Measurements from ENCODE around the gene LHFPL5. TPM values are rescaled to one million over a fixed set of nuclear protein-coding genes. Genes with fewer than 3 reads are reported as not detected.

LHFPL5 gene
- total and polyA plus RNA-seq, 5 donors from 2014 or later = not detected

GRCh38 chr6:35810971-35811698, 6.0 kb downstream of the LHFPL5 start:
- Mint-ChIP-seq H3K27ac (peak overlapping the region in 1 of 3 donors; percentile 76), H3K4me1 (no peaks in the 10 kb centered on the region), H3K36me3 (no peaks in the 10 kb centered on the region), H3K27me3 (peaks cover 18% of the 10 kb centered on the region), H3K9me3 (peaks cover 0 to 2% (median 0%) of the 10 kb centered on the region in 7 donors), H3K4me3 (no peak overlapping the region)
- H3K9me3 ChIP-seq (ENCODE audit: control insufficient read depth in 2 of 2, low read length in 2 of 2) = no peaks in the 10 kb centered on the region
- H3K27ac ChIP-seq (ENCODE audit: insufficient read depth, low read length, poor library complexity, severe bottlenecking) = no peak overlapping the region
- no peaks in the 10 kb centered on the region for H3K4me1 ChIP-seq (ENCODE audit: control insufficient read depth, insufficient read depth, low read length, poor library complexity, severe bottlenecking)
- ATAC-seq (ENCODE audit: low read depth in 2 of 2) = no peak
- no peak overlapping the region for H3K4me3 ChIP-seq (ENCODE audit: low read depth, low read length)
- no peak for DNase-seq
- no peaks in the 10 kb centered on the region for H3K36me3 ChIP-seq (ENCODE audit: control insufficient read depth, insufficient read depth, low read length)
- peaks cover 8% of the 10 kb centered on the region for H3K27me3 ChIP-seq (ENCODE audit: control insufficient read depth, insufficient read depth, low read length)

DNA sequence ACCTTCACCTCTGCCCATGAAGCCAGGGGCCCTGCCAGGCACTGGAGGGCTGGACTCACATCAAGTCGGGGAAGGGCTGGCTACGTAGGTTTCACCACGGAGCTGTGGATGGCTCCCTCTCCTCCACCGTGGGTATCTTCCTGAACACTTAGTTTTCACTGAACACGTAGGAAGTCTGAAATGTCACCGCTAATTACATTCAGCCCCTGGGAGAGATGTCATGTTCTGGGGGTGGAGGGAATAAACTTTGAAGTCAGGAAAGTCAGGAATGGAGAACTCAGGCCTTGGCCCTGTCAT, 6.5 kb downstream of the LHFPL5 start:
- Histone ChIP-seq H3K9me3 (ENCODE audit: control insufficient read depth in 2 of 2, low read length in 2 of 2) (no peaks in the 10 kb centered on the region), H3K4me3 (ENCODE audit: low read depth, low read length) (no peak overlapping the region), H3K4me1 (ENCODE audit: control insufficient read depth, insufficient read depth, low read length, poor library complexity, severe bottlenecking) (no peaks in the 10 kb centered on the region), H3K27me3 (ENCODE audit: control insufficient read depth, insufficient read depth, low read length) (peaks cover 3% of the 10 kb centered on the region), H3K27ac (ENCODE audit: insufficient read depth, low read length, poor library complexity, severe bottlenecking) (no peak overlapping the region), H3K36me3 (ENCODE audit: control insufficient read depth, insufficient read depth, low read length) (no peaks in the 10 kb centered on the region)
- no peak overlapping the region for H3K4me3 Mint-ChIP-seq
- DNase-seq (no peak), ATAC-seq (ENCODE audit: low read depth in 2 of 2) (no peak)
- H3K4me1 Mint-ChIP-seq = no peaks in the 10 kb centered on the region
- peaks cover 15% of the 10 kb centered on the region for H3K27me3 Mint-ChIP-seq
- no peak overlapping the region for H3K27ac Mint-ChIP-seq
- peaks cover 0 to 2% (median 0%) of the 10 kb centered on the region in 7 donors for H3K9me3 Mint-ChIP-seq
- H3K36me3 Mint-ChIP-seq = no peaks in the 10 kb centered on the region

- ATAC-seq (ENCODE audit: low read depth in 2 of 2) (no peak), DNase-seq (no peak)
- Mint-ChIP-seq H3K4me3 (no peak overlapping the region), H3K9me3 (peaks cover 0 to 9% (median 0%) of the 10 kb centered on the region in 7 donors), H3K36me3 (no peaks in the 10 kb centered on the region), H3K4me1 (no peaks in the 10 kb centered on the region), H3K27me3 (no peaks in the 10 kb centered on the region), H3K27ac (no peak overlapping the region)
- Histone ChIP-seq H3K36me3 (ENCODE audit: control insufficient read depth, insufficient read depth, low read length) (no peaks in the 10 kb centered on the region), H3K27ac (ENCODE audit: insufficient read depth, low read length, poor library complexity, severe bottlenecking) (no peak overlapping the region), H3K27me3 (ENCODE audit: control insufficient read depth, insufficient read depth, low read length) (no peaks in the 10 kb centered on the region), H3K9me3 (ENCODE audit: control insufficient read depth in 2 of 2, low read length in 2 of 2) (peaks cover 3 to 8% of the 10 kb centered on the region in 2 experiments), H3K4me1 (ENCODE audit: control insufficient read depth, insufficient read depth, low read length, poor library complexity, severe bottlenecking) (no peaks in the 10 kb centered on the region), H3K4me3 (ENCODE audit: low read depth, low read length) (no peak overlapping the region)
These were observed 12.4 kb downstream of the LHFPL5 start for GRCh38 chr6:35817515-35817914.

GRCh38 chr6:35823601-35824000, 18.4 kb downstream of the LHFPL5 start:
- no peaks in the 10 kb centered on the region for H3K36me3 Mint-ChIP-seq
- ATAC-seq (ENCODE audit: low read depth in 2 of 2) = no peak
- Histone ChIP-seq H3K27me3 (ENCODE audit: control insufficient read depth, insufficient read depth, low read length) (no peaks in the 10 kb centered on the region), H3K27ac (ENCODE audit: insufficient read depth, low read length, poor library complexity, severe bottlenecking) (no peak overlapping the region), H3K9me3 (ENCODE audit: control insufficient read depth in 2 of 2, low read length in 2 of 2) (no peaks in the 10 kb centered on the region), H3K36me3 (ENCODE audit: control insufficient read depth, insufficient read depth, low read length) (no peaks in the 10 kb centered on the region), H3K4me3 (ENCODE audit: low read depth, low read length) (no peak overlapping the region), H3K4me1 (ENCODE audit: control insufficient read depth, insufficient read depth, low read length, poor library complexity, severe bottlenecking) (no peaks in the 10 kb centered on the region)
- peaks cover 0 to 3% (median 0%) of the 10 kb centered on the region in 7 donors for H3K9me3 Mint-ChIP-seq
- H3K27me3 Mint-ChIP-seq = no peaks in the 10 kb centered on the region
- no peak overlapping the region for H3K27ac Mint-ChIP-seq
- DNase-seq = no peak
- no peak overlapping the region for H3K4me3 Mint-ChIP-seq
- no peaks in the 10 kb centered on the region for H3K4me1 Mint-ChIP-seq

DNA sequence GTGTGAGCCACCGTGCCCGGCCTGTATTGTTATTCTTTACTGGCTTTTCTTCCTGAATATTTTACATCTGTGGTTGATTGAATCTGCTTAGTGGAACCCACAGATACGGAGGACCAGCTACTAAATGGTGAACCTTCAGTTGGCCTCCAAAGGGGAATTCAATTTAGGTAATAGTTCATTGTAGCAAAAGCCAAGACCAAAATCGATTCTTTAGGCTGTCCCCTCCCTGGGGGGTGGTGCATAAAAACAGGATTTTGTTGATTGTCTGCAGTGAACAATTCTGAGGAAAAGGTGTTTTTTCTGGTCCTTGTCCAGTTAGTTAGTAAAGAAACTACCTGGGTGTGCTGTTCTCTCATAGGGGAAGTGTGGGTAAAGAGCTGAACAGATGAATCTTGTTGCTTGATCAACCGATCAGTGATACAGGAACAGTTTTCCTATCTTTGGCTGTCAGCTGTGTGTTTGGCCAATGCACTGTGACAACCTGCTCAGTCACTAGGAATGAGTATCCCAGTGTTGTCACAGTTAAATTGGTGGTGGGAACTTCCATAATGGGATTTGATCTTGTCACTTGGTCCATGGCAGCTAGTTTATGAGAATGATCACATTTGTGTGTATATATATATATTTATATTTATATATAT, 19.5 kb downstream of the LHFPL5 start:
- Histone ChIP-seq H3K36me3 (ENCODE audit: control insufficient read depth, insufficient read depth, low read length) (no peaks in the 10 kb centered on the region), H3K27ac (ENCODE audit: insufficient read depth, low read length, poor library complexity, severe bottlenecking) (no peak overlapping the region), H3K4me1 (ENCODE audit: control insufficient read depth, insufficient read depth, low read length, poor library complexity, severe bottlenecking) (no peaks in the 10 kb centered on the region), H3K9me3 (ENCODE audit: control insufficient read depth in 2 of 2, low read length in 2 of 2) (no peaks in the 10 kb centered on the region), H3K27me3 (ENCODE audit: control insufficient read depth, insufficient read depth, low read length) (no peaks in the 10 kb centered on the region), H3K4me3 (ENCODE audit: low read depth, low read length) (no peak overlapping the region)
- no peaks in the 10 kb centered on the region for H3K27me3 Mint-ChIP-seq
- ATAC-seq (ENCODE audit: low read depth in 2 of 2) = no peak
- H3K4me1 Mint-ChIP-seq = no peaks in the 10 kb centered on the region
- DNase-seq = no peak
- H3K27ac Mint-ChIP-seq = no peak overlapping the region
- H3K9me3 Mint-ChIP-seq = peaks cover 0 to 5% (median 0%) of the 10 kb centered on the region in 7 donors
- no peaks in the 10 kb centered on the region for H3K36me3 Mint-ChIP-seq
- no peak overlapping the region for H3K4me3 Mint-ChIP-seq

DNA sequence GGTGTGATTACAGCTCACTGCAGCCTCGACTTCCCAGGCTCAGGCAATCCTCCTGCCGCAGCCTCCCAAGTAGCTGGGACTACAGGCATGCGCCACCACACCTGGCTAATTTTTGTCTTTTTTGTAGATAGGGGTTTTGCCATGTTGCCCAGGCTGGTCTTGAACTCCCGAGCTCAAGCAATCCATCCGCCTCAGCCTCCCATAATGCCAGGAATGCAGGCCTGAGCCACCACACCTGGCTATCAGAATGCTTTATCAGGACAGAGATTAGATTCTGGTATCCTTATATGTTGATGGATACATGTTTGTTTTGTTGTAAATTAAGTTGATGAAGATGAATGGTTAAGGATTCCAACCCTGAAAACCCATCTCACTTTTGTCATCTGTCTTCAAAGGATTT, 24.2 kb downstream of the LHFPL5 start:
- H3K27ac ChIP-seq (ENCODE audit: insufficient read depth, low read length, poor library complexity, severe bottlenecking) = no peak overlapping the region
- H3K27me3 Mint-ChIP-seq = no peaks in the 10 kb centered on the region
- peaks cover 6% of the 10 kb centered on the region for H3K36me3 Mint-ChIP-seq
- no peaks in the 10 kb centered on the region for H3K27me3 ChIP-seq (ENCODE audit: control insufficient read depth, insufficient read depth, low read length)
- H3K4me1 ChIP-seq (ENCODE audit: control insufficient read depth, insufficient read depth, low read length, poor library complexity, severe bottlenecking) = no peaks in the 10 kb centered on the region
- H3K36me3 ChIP-seq (ENCODE audit: control insufficient read depth, insufficient read depth, low read length) = peaks cover 8% of the 10 kb centered on the region
- H3K27ac Mint-ChIP-seq = no peak overlapping the region
- H3K9me3 Mint-ChIP-seq = peaks cover 0 to 5% (median 0%) of the 10 kb centered on the region in 7 donors
- no peaks in the 10 kb centered on the region for H3K9me3 ChIP-seq (ENCODE audit: control insufficient read depth in 2 of 2, low read length in 2 of 2)
- H3K4me1 Mint-ChIP-seq = no peaks in the 10 kb centered on the region
- ATAC-seq (ENCODE audit: low read depth in 2 of 2) (no peak), DNase-seq (no peak)
- no peak overlapping the region for H3K4me3 Mint-ChIP-seq
- H3K4me3 ChIP-seq (ENCODE audit: low read depth, low read length) = no peak overlapping the region

GRCh38 chr6:35831257-35832007, 26.3 kb downstream of the LHFPL5 start:
- Mint-ChIP-seq H3K4me3 (peak overlapping the region in 1 of 4 donors; percentile 21), H3K4me1 (no peaks in the 10 kb centered on the region), H3K27ac (no peak overlapping the region), H3K27me3 (no peaks in the 10 kb centered on the region), H3K9me3 (peaks cover 0 to 4% (median 0%) of the 10 kb centered on the region in 7 donors), H3K36me3 (peaks cover 19% of the 10 kb centered on the region)
- Histone ChIP-seq H3K36me3 (ENCODE audit: control insufficient read depth, insufficient read depth, low read length) (peaks cover 25% of the 10 kb centered on the region), H3K27me3 (ENCODE audit: control insufficient read depth, insufficient read depth, low read length) (no peaks in the 10 kb centered on the region), H3K4me1 (ENCODE audit: control insufficient read depth, insufficient read depth, low read length, poor library complexity, severe bottlenecking) (no peaks in the 10 kb centered on the region), H3K9me3 (ENCODE audit: control insufficient read depth in 2 of 2, low read length in 2 of 2) (no peaks in the 10 kb centered on the region), H3K4me3 (ENCODE audit: low read depth, low read length) (no peak overlapping the region), H3K27ac (ENCODE audit: insufficient read depth, low read length, poor library complexity, severe bottlenecking) (no peak overlapping the region)
- DNase-seq = no peak
- no peak for ATAC-seq (ENCODE audit: low read depth in 2 of 2)

Data from CD4-positive, CD25-positive, alpha-beta regulatory T cell (primary cell).